ENCODE data around the gene RUFY2.

DNA sequence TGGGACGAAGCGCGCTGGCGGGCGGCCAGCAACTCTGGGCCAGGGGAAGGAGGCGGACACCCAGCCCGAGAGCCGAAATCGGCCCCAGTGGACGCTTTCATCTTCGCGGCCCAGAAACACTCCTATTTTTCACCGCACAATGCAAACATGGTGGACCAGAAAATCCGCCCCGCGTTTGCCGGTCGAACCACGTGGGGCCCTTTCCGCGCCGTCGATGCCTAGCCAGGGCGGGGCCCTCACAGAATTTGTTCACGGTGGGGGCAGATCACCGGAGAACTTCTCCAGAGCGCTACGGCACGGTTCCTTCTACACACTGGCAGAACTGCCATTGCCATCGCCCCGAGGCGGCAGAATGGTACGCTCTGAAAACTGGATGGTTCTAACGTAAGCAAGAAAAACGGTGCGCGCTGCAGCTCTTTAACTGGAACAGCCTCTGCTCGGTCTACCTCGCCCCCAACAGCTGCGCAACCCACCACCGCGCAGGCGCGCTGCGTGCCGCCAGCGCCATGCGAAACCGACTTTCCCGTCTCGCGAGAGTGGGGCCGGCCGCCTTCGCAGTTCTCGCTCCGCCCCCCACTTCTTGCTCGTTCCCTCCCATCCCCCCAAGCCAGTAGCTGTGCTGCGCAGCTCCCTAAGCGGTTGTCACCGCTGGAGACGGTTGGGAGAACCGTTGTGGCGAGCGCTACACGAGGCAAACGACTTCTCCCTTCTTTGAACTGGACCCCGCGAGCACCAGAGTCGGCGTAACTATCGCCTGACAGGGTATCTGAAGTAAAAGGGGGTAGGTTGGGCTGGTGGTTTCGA is 75.4 kb downstream of the RUFY2 start, which contains the start of gene HNRNPH3:
- TF ChIP-seq, protein P1, sequence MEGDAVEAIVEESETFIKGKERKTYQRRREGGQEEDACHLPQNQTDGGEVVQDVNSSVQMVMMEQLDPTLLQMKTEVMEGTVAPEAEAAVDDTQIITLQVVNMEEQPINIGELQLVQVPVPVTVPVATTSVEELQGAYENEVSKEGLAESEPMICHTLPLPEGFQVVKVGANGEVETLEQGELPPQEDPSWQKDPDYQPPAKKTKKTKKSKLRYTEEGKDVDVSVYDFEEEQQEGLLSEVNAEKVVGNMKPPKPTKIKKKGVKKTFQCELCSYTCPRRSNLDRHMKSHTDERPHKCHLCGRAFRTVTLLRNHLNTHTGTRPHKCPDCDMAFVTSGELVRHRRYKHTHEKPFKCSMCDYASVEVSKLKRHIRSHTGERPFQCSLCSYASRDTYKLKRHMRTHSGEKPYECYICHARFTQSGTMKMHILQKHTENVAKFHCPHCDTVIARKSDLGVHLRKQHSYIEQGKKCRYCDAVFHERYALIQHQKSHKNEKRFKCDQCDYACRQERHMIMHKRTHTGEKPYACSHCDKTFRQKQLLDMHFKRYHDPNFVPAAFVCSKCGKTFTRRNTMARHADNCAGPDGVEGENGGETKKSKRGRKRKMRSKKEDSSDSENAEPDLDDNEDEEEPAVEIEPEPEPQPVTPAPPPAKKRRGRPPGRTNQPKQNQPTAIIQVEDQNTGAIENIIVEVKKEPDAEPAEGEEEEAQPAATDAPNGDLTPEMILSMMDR (conservative IDR thresholded peaks at IDR 0.05) = no peak
- no peak for TF ChIP-seq EZH2 (IDR thresholded peaks at IDR 0.05; ENCODE audit: low read depth)

Measured in PC-9 (cell line).